HG02678 (cell line): ENCODE measurements around the gene AP5S1.
"Not testable (repeated sequence)": the region's sequence is repeated elsewhere in the genome, so short reads cannot be mapped to it uniquely, and the experiment has no call there.

Experiments used
- ATAC-seq: cut with Tn5 transposase; IDR thresholded peaks from one replicate; pipeline ENCODE4 v1.9.1; 2021; ENCODE audit warnings: mild to moderate bottlenecking, moderate library complexity; ENCODE audit not compliant: unreplicated experiment

Gene AP5S1

DNA sequence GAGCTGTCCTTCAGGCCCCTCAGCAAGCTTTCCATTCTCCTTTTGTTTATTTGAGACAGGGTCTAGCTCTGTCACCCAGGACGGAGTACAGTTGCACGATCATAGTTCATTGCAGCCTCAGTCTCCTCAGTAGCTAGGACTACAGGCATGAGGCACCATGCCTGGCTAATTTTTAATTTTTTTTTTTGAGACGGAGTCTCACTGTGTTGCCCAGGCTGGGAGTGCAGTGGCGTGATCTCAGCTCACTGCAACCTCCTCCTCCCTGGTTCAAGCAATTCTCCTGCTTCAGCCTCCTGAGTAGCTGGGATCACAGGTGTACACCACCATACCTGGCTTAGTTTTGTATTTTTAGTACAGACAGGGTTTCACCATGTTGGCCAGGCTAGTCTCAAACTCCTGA, 31.1 kb upstream of the AP5S1 start:
- ATAC-seq: not testable (repeated sequence)

DNA sequence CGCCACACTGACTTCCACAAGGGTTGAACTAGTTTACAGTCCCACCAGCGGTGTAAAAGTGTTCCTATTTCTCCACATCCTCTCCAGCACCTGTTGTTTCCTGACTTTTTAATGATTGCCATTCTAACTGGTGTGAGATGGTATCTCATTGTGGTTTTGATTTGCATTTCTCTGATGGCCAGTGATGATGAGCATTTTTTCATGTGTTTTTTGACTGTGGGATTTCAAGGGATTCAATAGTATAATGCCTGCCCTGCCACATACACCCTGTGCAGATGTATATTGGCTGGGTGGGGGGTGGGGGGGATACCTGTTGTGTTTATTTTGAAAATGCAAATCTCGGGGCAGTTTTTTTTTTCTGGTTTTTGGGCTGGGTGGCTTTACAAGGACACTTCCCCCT, 26.2 kb upstream of the AP5S1 start:
- ATAC-seq: not testable (repeated sequence)

DNA sequence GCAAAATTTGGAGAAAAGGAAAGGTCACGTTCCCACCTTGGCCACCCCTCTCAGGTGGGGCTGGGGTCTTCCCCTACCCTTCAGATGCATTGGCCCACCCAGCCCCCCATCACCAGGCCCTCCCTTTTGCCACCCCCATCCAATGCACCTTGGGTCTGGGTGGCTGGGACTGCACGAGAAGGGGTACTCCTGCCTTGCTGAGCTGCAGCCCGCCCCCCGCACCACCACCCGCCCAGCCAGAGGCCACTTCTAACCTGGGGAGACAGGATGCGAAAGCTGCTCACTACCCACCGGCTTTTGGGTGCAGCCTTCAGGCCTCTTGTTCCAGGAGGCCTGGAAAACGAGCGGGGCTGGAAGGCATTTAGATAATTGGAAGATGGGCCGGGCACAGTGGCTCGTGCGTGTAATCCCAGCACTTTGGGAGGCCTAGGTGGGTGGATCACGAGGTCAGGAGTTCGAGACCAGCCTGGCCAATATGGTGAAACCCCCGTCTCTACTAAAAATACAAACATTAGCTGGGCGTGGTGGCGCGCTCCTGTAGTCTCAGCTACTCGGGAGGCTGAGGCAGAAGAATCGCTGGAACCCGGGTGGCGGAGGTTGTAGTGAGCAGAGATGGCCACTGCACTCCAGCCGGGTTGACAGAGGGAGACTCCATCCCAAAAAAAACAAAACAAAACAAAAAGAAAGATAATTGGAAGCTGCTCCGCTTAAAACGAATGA, 25.5 kb upstream of the AP5S1 start:
- ATAC-seq: no peak

DNA sequence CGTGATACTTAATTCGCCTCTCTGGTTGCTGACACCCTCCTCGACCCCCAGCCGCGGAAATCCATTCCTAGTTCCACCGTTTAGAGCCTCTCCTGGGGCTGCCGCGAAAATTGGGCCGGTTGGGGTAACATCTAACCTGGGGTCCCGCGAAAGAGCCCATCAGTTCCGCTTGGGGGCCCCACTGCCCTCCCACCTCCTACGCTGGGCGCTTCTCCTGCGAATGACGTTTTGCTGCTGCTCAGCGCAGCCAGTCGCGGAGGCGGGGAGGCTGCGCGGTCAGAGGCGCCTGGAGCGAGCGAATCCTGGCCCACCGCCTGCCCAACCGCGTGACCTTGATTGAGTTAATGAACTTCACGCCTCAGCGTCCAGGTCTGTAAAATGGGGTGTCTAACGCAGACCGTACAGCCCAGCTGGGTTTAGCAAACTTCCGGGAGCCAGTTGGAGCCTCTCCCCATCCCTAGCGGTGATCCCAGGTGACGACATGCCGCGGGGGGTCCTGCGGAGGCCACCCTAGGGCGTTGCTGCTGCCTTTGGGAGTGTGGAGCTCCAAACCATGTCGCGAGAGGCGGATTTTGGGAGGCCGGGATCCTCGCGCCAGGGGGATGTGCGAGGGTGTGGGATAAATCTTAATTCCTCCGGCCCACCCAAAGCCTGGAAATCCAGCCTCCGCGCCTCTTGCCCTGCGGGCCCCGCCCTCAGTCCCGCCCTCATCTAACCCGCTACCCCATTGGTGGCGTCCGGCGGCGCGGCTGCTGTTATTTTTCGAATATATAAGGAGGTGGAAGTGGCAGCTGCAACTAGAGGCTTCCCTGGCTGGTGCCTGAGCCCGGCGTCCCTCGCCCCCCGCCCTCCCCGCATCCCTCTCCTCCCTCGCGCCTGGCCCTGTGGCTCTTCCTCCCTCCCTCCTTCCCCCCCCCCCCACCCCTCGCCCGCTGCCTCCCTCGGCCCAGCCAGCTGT, 24.6 kb upstream of the AP5S1 start, which contains the start of gene CDC25B:
CDC25B (plus strand) TSS at position 800 of the 958 bp plus-strand sequence. CDS start 222 bp downstream, outside the sequence.
- peak; percentile 66 for ATAC-seq

DNA sequence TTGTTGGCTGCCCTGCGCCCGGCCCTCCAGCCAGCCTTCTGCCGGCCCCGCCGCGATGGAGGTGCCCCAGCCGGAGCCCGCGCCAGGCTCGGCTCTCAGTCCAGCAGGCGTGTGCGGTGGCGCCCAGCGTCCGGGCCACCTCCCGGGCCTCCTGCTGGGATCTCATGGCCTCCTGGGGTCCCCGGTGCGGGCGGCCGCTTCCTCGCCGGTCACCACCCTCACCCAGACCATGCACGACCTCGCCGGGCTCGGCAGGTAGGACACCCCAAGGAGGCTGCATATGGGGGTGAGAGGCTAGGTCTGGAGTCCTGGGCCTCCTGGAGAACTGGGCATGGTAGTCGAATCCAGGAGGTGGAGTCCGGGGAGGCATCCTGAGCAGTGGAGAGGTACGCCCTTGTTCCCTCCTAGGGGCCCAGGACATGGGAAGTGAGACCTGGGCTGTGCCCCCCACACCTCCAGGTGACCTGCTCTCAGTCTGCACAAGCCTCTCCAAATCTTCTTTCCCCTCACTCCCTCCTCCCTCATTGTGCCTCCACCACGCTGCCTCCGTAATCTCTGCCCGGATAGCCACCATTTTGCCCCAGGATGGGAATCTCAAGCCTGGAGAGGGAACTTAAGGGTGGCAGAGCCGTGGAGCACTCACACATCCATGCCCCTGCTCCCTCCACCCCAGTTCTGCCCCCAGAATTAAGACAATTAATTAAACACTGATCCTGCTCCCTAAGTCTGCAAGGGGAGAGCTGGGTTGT, 23.7 kb upstream of the AP5S1 start:
- ATAC-seq: no peak

DNA sequence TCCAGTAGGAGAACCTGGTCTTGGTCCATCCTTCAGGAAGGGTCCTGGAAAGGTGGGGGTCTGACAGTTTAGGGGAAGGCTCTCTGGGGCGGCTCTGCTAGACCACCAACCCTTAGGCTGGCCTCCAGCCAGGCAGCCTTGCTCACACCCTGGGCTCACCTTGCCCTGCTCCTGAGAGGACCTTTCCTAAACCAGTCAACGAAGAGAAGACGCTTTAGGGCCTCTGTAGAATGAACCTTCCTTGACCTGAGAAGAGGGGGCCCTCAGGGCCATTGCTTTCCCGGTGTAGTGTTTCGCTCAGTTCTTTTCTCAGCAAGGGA, 23.2 kb upstream of the AP5S1 start:
- ATAC-seq: no peak

DNA sequence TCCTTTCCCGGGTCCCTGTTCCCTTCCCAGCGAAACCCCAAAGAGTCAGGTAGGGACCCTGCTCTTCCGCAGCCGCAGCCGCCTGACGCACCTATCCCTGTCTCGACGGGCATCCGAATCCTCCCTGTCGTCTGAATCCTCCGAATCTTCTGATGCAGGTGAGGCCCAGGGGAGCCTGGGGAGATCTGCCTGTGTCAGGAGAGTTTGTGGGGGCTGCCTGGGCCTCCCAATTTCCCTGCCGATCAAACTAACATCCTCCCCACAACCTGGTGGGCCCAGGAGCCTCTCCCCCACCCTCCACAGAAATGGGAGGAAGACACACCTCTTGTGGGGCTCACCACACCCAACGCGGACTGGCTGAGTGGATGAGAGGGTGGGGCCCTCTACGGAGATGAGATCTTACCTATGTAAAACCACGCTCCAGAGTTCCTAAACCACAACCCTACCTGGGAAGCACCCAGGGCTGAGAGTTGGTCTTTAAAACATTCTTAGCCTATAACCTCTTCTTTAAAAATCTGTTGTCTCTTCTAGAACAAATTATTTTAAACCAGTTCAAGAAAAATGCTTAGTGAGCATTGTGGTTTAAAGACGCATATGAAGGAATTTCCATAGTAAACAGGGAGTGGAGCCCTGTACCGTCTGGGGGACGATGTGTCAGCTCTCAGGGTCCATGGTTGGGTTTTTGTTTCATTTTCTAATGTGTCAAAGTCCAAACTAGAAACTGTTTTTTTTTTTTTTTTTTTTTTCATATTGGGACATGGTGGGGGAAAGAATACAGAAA, 22.6 kb upstream of the AP5S1 start:
- no peak for ATAC-seq

DNA sequence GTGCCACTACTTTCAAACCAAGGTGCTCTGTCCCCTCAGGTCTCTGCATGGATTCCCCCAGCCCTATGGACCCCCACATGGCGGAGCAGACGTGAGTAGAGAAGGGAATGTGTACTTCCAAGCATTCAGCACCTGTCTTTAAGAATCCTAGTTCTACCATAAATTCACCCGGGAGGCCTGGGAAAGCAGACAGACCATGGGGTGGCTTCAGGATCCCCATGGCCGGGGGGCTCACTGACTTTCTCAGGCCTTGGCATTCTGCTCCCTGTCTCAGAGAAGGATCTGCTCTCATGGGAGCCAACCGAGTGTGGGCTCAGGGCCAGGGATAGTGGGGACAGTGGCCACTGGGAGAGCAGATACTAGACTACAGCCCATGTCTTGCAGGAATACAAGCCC, 22.0 kb upstream of the AP5S1 start:
- ATAC-seq: no peak

DNA sequence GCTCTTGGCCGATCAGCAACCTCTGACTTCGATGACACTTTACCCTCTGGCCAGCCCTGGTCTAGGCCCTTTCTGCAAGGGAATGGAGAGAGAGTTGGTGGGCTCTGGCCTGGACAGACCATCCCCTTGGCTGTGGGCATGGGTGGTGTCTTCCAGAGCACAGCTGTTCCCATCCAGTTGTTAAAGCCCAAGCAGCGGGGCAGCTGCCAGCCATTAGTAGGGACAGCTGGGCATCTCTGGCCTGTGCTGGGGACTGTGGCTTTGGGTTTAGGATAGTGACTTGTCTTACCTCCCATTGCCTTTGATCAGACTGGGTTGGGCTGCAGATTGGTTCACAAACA, 21.5 kb upstream of the AP5S1 start:
- ATAC-seq: no peak

DNA sequence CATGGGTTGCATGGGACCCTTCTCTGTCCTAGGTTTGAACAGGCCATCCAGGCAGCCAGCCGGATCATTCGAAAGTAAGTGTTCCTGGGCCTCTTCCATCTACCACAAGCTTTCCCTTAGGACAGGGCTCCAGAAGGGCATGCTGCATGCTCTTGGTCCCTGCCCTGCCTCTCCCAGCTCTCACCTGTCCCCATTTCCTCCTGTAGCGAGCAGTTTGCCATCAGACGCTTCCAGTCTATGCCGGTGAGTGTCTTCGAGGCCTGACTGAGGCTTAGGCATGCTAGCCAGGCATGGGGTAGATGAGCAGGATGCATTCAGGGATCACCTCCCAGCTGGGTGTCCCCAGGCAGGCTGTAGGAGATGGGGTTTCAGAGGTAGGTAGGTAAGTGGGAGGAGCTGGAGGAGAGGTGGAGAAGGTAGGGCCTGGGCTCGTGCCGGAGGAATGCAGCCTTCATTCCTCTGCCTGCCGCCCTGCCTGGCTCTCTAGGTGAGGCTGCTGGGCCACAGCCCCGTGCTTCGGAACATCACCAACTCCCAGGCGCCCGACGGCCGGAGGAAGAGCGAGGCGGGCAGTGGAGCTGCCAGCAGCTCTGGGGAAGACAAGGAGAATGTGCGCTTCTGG, 20.0 kb upstream of the AP5S1 start:
- ATAC-seq: no peak

DNA sequence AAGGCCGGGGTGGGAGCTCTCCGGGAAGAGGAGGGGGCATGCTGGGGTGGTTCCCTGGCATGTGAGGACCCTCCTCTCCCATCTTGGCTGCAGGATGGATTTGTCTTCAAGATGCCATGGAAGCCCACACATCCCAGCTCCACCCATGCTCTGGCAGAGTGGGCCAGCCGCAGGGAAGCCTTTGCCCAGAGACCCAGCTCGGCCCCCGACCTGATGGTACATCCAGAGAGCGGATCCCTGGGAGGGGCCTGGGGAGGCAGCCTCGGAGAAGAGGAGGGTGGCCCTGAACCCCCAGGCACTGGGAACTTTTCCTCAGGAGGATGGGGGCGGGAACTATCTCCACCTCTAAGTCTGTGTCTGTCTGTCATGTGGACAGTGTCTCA, 19.5 kb upstream of the AP5S1 start:
- no peak for ATAC-seq

DNA sequence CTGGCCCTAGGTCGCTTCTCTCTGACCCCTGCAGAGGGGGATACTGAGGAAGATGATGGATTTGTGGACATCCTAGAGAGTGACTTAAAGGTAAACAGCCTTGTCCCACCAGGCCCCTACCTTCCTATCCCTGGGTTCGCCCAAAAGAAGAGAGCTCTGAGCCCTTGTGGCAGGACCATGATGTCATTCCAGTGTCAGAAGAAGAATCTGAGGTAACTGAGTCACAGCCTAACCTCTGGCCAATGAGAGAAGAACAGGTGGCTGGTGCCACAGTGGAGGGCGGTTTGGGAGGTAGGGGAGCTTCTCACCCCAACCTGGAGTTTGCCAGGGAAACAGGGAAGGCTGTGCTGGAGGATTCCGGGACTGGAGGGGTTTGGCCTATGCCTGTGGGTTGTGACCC, 19.0 kb upstream of the AP5S1 start:
- ATAC-seq: no peak

DNA sequence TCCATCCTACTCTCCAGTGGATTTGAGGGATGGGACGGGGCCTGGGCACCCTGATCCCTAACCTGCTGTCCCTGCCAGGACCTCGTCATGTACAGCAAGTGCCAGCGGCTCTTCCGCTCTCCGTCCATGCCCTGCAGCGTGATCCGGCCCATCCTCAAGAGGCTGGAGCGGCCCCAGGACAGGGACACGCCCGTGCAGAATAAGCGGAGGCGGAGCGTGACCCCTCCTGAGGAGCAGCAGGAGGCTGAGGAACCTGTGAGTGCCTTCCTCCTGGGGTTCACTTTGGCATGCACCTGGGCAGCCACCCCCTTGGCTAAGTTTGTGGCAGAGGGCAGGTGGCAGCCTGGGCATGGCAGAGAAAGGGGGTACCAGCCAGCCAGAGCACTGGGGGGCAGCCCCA, 18.5 kb upstream of the AP5S1 start:
- no peak for ATAC-seq

DNA sequence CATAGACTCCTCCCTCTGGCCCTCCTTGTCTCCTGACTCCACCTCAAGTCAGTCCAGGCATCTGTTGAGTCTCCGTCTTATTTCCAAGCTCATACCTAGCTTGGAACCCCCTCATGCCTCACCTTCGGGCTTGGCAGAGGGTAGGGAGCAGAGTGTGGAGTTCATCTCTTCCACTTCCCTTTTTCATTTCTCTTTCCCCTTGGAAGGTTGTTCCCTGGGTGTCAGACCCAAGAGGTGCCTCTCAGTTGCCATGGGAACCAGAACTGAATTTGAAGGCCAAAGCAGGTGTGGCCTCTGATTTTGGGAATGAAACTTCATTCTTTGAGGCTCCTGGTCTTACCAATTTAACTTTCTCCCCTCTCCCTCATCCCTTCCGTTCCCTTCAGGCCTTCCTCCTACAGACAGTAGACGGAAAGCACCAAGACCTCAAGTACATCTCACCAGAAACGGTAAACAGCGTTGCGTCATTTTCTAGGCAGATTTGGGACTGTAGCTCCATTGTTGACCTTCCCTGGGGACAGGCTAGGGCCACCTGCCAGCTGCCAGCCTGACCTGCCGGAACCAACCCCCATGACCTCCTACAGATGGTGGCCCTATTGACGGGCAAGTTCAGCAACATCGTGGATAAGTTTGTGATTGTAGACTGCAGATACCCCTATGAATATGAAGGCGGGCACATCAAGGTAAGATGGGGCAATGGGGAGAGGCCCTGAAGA, 17.7 kb upstream of the AP5S1 start:
- ATAC-seq: no peak

DNA sequence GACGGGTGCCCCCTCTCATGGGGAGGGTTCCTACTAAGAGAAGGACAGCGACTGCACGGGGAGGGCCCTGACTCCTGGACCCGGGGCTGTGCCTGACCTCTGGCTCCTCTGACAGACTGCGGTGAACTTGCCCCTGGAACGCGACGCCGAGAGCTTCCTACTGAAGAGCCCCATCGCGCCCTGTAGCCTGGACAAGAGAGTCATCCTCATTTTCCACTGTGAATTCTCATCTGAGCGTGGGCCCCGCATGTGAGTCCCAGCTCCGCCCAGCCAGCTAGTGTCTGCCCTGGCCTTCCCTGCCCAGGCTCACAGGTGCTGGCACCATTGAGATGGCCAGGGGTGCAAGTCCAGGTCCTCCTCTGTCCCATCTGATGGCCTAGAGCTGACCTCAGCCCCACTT, 17.1 kb upstream of the AP5S1 start:
- ATAC-seq: no peak

DNA sequence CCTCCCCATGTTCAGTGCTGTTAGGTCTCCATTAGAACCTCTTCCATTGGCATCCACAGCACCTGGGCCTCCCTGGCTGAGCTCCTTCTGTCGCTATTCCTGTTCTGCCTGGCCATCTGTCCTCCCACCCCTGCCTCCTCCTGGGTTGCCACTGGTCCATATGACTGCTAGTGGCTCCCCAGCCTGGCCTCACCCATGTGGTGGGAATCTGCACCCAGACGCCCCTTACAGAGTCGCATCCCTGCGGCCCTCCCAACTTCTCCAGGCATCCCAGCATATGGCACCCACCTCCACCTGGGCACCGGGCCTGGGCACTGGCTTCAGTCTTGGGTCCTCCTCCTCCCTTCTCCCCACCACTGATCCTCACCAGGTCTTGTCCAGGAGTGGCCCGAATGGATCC, 16.5 kb upstream of the AP5S1 start:
- no peak for ATAC-seq

DNA sequence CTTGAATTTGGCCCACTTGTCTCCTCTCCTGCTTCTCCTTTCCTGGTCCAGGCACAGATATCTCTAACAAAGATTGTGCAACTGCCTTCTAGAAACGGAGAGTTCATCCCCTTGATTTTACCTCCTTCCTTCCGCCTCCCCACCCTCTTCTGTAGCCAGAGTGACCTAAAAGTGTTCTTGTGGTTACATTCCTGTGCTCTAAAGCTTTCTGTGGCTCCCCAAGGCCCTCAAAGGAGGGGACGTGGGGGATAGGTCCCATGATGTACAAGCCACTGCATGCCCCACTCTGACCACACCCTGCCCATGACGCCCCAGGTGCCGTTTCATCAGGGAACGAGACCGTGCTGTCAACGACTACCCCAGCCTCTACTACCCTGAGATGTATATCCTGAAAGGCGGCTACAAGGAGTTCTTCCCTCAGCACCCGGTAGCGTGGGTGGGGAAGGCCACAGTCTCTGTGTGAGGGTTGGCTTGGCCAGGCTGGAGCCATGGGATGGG, 16.0 kb upstream of the AP5S1 start:
- ATAC-seq: no peak

DNA sequence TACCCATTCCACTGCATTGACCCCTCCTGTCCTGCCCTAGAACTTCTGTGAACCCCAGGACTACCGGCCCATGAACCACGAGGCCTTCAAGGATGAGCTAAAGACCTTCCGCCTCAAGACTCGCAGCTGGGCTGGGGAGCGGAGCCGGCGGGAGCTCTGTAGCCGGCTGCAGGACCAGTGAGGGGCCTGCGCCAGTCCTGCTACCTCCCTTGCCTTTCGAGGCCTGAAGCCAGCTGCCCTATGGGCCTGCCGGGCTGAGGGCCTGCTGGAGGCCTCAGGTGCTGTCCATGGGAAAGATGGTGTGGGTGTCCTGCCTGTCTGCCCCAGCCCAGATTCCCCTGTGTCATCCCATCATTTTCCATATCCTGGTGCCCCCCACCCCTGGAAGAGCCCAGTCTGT, 15.6 kb upstream of the AP5S1 start:
- ATAC-seq: no peak

DNA sequence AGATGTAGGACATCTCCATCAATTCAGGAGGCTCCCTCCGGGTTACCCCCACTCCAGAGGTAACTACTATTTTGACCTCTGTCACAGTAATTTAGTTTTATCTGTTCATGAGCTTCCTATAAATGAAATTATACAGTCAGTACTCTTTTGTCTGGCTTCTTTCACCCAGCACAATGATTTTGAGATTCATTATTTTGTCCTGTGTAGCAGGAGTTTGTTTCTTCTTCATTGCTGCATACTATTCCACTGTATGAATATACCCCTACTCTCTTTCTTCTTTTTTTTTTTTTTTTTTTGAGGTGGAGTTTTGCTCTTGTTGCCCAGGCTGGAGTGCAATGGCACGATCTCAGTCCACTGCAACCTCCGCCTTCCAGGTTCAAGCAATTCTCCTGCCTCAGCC, 11.8 kb upstream of the AP5S1 start:
- no peak for ATAC-seq
